HG03045 (cell line): Measurements from ENCODE around the gene KLRC4.
"Not testable (repeated sequence)": the region's sequence is repeated elsewhere in the genome, so short reads cannot be mapped to it uniquely, and the experiment has no call there.

Experiments
- ATAC-seq: cut with Tn5 transposase; IDR thresholded peaks from one replicate; pipeline ENCODE4 v1.9.1; 2021; ENCODE audit warnings: mild to moderate bottlenecking, moderate library complexity; ENCODE audit not compliant: unreplicated experiment

The KLRC4 gene

DNA sequence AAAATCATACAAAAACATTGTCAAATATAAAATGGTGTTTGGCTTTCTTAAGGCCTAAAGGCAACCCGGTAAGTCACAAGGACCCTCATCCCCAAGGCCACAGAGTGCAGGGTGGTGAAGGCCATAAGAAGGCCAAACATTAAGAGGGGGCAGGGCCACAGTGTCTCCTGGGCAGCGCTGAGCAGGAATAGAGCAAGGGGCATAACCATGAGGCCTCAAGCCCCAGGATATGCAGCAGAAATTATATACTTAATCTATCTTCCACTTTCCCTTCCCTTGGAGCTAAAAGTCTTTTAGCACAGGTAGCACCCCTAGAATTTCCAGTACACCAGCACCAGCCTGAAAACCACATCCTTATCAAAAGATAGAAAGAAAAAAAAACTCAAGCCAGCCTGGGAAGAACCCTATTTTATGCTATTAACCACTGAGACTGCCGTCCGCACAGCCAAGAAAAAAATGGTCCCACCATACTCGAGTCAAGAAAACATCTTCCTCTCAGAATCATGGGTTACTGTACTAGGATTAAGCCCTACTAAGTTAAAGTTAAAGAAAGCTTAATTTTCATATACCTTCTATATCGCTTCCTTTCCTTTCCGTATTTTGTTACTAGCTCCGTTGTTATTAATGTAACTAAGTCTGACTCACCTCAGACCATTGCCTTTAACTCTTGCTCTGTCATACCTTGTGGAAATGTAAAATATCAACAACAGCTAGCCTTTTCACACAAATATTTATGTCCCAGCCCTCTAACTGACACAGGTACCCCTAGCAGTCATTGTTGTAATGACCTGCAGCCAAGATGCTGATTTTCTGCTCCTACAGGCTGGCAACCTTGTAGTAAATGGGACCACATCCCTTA is 39.8 kb downstream of the KLRC4 start:
- no peak for ATAC-seq

DNA sequence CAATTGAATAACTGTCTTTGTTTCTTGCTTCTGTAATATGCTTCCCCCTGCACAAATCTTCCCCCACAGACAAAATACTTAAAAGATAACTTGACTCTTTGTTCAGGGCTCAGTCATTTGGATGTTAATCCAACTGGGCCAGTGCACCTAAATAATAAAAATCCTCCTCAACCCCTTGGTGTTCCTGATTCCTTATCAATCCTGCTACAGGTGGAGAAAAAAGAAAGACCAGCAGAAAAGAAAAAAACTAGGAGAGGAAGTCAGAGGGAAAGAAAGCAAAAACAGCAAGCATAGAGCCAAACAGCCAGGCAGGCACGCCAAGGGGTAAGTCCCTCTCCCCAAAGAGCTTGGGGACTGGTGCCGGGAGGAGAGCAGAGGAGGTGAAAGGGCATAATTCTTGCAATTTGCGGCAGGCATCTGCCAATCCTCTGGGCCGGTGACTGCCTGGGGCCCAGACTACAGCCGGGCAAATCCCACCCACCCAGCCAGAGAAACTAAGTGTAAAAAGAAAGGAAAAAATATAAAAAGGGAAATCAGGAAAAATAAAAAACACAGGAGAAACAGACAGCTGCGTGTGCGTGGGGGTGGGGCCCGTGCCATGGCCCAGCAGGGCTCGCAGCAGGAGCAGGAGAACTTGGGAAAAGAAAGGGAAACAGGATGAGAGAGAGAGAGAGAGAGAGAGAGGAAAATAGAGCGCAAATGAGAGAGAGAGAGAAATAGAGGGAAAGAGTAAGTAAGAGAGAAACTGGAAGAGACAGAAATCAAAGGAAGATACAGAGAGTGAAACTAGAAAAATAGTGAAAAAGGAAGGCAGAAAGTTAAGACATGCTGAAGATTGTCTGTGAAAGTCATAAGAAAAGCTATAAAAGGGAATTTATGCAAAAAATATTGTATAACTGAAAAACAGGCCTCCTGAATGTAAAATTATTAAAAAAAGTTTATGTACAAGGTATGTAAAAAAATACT is 41.1 kb downstream of the KLRC4 start:
- ATAC-seq: no peak

DNA sequence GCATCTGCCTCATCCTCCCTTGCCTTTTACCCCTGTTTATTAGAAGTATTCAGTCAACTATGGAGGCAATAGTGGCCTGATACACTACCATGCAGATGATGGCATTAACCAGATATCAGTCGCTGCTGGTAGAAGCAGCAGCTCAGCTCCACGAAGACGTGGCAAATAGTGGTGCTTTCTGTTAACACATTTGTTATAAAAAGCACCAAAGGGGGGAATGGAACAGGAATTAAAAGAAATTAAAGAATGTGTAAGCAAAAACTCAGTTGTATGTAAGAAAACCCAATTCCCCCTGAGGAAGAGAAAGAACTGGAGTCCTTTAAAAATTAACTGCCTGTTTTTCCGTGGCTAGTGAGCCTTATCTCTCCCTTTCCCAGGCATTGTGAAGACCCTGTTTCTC is 41.8 kb downstream of the KLRC4 start:
- ATAC-seq: not testable (repeated sequence)

DNA sequence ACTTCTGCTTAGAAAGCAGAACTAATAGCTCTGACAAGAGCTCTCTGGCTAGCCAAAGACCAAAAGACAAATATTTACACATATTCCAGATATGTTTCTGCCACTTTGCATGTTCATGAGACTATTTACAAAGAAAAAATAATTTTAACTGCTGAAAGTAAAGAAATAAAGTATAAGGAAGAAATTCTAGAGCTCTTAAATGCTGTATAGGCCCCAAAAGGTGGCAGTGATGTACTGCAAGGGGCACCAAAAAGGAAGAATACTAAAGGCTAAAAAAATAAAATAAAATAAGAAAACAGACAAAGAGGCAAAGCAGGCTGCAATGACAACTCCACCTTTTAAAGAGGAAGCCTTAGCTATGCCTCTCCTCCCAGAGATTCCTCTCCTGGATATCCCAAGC is 42.7 kb downstream of the KLRC4 start:
- no peak for ATAC-seq

DNA sequence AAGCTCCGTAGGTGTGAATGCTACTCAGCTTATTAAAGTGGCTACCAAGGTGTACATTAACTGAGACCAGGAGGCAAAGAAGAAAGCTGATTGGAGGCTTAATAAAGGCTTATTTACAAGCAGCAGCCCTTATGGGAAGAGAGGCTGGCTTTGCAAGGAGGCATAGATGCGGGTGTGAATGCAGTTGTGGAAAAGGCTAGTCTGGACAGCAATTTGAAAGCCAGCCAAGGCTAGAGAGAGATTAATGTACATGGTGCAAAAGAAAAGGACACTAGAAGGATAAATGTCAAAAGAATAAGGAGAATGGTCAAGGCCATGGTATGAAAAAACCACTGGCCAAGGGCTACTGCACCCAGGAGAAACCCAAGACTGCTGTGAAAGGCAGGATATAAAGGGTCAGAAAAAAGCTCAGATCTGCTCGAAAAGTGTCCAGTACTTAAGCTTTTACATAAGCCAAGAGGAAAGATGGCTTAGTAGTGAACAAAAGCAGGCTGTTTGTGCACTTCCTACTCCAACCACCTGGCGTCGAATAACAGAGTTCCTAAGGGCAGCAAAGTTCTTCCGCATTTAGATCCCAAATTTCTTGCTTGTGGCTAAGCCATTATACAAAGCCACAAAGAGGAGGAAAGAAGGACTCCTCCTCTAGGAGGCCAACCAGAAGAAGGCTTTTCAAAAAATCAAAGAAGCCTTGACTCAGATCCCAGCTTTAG is 43.7 kb downstream of the KLRC4 start:
- ATAC-seq: no peak

DNA sequence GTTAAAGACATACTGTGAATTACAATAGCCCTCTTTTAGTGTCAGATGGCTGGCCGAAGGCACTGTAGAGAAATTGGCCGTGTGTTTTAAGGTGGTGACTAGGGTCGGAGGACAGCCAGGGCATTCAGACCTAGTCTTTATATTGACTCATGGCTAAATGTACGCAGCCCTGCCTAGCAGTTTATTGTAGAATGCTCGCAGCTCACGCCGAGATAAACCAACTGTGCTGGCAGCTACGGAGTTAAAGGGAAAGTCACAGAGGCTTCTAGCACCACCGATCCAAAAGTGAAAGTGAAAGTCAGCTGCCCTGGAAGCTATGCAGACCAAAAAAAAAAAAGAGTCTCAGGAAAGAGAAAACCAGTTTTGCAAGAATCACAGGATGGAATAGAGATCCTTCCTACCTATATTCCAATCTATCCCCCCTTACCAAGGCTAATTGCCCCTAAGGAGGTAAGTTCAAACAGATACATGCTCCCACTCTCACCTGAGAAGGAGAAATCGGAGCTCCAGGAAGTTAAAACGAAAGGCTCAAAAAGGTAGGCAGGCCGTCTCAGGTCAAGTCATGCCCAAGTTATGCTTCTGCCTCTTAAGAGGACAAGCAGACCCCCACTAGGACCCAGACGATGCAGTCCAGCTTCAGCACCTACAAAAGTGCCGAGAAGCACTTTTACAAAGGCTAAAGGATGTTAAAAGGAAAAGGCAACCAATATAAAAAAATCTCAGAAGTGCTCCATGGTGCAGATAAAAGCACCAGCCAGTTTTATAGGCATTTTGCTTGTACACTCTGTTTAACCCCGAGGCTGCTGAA is 44.5 kb downstream of the KLRC4 start:
- ATAC-seq: peak; percentile 58

DNA sequence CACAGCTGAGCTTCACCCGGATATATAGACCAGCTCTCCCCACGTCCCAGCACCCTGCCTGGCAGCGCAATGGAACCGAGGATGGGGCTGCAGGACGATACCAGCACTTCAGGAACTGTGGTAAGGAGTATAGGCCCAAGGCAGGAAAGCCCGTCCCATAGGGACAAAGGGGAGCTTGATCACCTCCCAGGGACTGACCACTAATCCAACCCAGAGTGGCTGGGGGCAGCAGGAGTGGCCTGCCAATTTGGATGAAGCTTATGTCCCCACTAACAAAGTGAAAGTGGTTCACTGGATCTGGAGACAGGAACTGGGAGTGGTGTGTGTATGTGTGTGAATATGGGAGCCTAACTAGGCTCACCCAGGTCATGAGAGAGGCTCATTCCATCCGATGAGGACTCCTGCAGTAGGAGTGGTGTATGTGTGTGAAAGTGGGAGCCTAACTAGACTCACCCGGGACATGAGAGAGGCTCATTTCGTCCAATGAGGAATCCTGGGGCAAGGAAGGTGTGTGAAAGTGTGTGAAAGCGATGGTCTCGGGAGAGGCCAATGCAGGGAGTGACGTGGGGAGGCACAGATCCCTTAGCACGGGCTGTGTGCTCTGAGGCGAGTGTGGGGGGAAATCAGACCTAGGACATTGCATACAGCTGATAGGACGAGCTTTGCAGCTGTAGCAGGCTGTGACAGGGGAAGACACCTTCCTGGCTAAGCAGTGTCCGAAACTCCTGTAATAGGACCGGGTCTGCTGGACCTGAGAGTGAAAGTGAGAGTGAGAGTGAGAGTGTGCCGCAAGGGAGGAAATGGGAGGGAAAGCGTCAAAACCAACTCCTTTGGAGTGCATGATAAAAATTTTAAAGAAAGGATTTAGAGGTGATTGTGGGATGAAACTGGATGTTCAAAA is 45.4 kb downstream of the KLRC4 start:
- peak; percentile 72 for ATAC-seq

DNA sequence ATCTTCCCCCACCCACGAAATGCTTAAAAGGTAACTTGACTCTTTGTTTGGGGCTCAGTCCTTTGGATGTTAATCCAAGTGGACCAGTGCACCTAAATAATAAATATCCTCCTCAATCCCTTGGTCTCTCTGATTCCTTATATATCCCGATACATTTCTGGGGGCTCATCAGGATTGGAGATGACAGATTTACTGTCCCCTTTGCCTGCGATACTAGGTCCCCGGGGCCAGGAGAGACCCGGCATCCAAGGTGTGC is 46.0 kb downstream of the KLRC4 start:
- no peak for ATAC-seq

DNA sequence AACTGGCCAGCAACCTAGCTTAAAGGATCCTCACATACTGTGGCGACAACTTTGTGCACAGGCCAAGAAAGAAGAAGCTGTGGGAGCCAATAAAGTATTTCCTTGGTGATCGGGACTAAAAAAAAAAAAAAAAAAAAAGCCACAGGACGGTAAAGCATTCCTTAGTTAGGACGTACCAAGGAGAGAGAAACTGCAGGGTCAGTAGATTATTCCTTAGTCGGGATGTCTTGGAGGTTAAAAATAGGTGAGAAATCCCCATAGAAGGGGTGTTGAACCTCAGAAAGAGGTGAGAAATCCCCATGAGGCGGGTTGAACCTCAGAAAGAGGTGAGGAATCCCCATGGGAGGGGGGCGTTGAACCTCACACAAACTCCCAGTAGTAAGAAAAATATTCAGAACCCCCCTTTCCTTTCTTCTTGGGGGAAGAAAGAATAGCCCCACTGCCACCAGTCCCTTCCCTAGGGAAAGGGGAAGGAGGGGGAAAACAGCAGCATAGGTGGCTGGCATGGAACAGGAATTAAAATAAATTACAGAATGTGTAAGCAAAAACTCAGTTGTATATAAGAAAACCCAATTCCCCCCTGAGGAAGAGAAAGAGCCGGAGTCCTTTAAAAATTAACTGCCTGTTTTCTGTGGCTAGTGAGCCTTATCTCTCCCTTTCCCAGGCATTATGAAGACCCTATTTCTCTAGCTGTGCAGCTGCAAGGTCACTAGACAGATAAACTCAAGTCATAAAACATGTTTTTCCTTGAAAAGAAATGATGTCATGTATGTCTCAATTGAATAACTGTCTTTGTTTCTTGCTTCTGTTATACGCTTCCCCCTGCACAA is 46.5 kb downstream of the KLRC4 start:
- ATAC-seq: no peak

DNA sequence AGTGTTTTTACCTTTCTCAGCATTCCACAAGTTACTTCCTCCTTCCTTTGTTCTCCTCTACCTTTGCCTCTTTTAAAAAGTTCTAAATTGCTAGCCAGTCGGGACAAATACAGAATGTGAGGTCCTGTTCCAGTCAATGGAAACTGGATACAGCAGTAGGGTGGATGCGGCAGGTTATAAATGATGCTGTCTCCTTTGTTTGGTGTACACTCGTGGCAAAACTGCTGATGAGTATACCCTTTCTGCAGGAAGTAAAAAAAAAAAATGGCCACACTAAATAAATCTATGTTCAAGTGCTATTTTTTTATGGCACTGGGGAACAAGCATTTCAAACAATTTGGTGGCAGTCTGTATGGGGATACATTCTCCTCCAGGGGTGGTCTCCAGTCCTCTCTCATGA is 47.2 kb downstream of the KLRC4 start:
- ATAC-seq: no peak

DNA sequence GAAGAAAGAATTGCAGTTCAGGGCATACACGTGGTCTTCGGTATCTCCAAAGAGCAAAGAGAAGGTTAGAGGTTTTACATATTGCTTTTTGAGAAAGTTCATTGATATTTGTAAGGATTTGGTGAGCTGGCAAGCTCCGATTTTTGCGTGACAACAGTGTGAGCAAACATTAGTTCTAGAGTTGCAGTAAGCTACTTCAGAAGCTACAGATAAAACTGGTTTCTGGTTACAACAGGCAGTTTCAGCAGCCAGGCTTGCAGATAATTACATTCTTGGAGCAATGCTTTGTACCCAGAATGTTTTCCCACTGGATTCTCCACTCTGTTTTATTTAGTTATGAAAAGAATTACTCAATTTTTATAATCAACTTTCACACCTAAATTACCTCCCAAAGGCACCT is 47.9 kb downstream of the KLRC4 start:
- no peak for ATAC-seq

DNA sequence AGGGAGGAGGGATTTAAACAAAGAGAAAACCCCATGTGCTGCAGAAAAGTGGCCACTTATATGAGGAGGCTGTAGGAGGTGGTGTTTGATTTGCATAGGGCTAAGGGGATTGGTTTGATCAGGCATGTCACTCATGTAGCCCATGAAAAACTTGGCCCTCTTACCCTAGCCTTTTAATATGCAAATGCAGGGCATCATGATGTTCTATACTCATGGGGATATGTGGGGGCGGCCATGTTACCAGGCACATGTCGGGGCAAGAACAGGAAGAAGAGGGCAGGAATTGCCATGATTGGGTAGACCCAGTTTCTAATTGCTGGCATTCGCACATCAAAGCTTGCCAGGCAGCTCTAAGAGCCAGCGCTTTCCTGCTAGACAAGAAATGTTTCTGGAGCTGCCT is 48.5 kb downstream of the KLRC4 start:
- no peak for ATAC-seq

DNA sequence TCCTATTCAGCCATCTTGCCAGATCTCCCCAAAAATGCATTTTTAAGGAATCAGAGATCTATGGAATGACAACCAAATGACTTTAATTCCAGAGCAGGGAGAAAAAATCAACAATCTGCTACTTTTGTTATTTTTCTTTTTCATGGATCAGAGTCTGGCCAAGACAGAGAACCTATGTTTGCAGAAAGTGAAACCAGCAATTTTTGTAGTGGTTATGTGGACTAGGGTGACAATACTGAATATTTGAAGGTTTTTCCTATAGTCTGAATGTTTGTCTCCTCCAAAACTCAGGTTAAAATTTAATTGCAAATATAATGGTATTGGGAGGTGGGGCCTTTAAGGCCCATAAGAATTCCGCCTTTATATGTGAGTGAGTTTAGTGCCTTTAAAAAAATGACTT is 50.6 kb downstream of the KLRC4 start:
- no peak for ATAC-seq

DNA sequence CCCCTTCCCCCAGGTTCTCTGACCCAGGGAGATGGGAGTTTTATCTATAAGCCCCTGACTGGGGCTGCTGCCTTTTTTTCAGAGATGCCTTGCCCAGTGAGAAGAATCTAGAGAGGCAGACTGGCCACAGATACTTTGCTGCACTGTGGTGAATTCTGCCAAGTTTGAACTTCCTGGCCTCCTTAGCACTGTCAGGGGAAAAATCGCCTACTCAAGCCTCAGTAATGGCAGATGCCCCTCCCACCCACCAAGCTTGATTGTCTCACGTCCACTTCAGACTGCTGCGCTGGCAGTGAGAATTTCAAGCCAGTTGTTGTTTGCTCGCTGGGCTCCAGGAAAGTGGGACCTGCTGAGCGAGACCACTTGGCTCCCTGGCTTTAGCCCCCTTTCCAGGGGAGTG is 51.4 kb downstream of the KLRC4 start:
- ATAC-seq: no peak
